Measurements from ENCODE around the gene FBXW4. TPM values are rescaled to one million over a fixed set of nuclear protein-coding genes. Genes with fewer than 3 reads are reported as not detected.

The FBXW4 gene
- total RNA-seq, 1 experiment from 2014 or later: 6.5 TPM

DNA sequence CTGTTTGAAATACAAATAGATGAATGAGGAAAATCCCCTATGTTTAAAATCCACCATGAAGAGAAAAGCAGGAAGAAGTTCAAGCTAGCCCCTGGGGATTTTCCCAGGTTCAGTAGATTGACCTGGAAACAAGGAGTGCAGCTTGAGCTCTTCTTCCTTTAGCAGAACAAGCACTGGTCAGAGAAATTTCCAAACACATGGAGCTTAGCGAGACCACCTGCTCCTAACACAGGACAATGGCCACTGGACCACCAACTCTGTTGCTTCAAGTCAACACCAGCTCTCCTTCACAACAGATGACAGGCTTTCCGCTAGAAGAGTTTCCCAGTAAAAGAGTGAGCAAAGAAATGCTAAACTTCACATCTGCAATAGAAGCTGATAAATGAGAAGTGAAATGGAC is 9.4 kb upstream of the FBXW4 start:
- DNase-seq (ENCODE audit: low read depth): no peak

- no peak for DNase-seq (ENCODE audit: low read depth)
Observed at GRCh38 chr10:101696632-101697031, 1.7 kb upstream of the FBXW4 start.

GRCh38 chr10:101695404-101695890 is 477 bp upstream of the FBXW4 start:
- peak; percentile 3 for DNase-seq (ENCODE audit: low read depth)

DNA sequence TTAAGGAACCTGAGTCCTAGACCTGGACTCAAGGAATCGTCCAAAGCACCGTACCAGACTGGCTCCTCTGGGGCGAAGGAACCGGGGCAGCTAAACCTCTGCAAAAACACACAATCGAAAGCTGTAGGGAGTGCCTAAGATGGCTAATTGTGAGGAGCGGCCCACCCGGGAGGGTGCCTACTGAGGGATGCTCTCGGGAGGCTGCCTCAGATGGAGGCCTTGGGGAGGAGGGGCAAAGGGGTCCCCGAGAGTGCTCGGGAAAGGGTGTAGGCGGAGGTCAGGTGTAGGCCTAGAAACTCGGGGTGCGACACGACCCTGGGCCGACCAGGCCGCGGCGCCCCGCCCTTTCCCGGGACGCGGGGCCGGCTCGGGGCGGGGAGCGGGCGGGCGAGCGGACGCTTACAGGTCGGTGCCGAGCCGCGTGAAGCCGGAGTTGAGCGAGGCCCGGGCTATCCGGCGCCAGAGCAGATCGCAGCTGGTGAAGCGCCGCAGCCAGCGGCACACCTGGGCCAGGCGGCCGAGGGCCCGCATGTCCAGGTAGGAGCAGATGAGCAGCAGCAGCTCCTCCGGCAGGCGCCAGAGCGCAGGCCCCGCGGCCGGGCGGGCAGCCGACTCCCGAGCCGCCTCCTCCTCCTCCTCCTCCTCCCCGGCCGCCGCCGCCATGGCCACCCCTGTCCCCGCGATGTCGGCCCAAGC is 844 bp downstream of the FBXW4 start:
- peak; percentile 47 for DNase-seq (ENCODE audit: low read depth)

DNA sequence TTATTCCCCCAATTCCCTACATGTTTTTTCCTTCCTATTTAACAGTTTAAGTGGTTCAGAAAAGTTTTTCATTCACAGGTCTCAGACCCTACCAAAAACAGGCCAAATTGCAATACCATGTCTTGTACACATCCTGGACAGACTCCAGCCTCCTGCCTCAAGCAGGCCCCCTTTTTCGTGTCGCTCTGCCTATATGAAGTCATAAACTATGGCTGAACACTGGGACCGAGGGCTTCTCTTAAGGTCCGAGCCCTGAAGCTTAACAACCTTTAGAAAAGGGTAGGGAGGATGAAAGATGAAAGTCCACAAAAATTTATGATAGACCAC is 1.4 kb downstream of the FBXW4 start:
- DNase-seq (ENCODE audit: low read depth): peak; percentile 25

DNA sequence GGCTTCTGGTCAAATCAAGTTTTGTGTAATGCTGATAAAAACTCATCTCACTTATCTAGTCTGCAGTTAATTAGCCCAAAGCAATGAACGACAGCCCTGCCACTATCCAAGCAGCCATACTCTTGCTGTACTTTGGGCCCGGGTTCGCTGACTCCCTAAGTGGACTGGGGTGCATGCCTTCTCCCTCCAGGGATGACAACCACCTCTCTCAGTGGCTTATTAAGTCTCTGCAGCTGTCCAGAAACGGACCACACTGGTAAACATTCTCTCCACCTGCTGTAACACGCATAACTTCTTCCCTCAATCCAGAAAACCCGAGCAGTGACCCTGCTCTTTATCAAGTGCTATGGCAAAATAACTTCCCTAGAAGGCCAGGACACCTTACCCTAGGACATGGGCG is 3.9 kb downstream of the FBXW4 start:
- no peak for DNase-seq (ENCODE audit: low read depth)

DNA sequence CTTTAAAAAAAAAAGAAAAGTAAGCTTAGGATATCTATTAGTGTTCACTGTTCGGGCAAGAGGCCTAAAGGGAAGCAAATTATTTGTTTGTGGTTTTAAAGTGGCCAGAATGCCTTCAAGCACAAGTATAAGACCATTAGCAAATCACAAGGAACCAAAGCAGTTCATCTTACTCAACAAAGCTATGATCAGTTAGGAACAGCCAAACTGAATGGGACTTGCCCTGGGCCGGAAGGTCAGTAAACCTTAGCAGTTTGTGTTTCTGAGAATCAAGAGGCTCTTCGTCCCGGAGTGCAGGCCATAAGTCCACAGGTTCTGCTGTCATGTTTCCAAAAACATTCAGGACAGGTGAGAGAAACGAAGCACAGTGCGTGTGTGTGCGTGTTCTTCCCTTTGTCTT is 4.5 kb downstream of the FBXW4 start:
- DNase-seq (ENCODE audit: low read depth): no peak

DNA sequence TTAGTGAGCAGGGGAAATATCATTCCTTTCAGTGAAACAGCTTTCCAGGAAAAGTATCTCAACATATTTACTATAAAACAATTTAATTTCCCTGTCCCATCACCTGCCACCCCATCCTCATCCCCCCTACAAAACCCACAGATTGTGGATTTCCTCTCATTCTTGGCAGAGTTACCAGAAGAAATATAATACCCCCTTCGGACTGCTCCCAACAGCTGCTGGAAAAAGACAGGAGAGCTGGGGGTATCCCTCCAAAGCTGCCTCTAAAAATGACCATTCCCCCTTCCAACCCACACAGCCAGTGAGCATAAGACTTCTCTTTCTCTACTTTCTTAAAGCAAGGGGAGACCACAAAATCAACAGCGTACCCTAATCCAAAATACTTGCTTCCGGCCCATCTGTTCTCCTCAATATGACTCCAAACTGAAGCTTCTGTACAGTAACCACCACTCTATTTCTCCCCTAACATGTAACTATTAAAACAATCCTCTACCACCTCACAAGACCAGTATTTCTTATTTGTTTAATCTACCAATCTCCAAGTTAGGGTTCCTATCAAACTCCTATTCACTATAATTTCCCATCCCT is 7.8 kb downstream of the FBXW4 start:
- DNase-seq (ENCODE audit: low read depth): no peak

DNA sequence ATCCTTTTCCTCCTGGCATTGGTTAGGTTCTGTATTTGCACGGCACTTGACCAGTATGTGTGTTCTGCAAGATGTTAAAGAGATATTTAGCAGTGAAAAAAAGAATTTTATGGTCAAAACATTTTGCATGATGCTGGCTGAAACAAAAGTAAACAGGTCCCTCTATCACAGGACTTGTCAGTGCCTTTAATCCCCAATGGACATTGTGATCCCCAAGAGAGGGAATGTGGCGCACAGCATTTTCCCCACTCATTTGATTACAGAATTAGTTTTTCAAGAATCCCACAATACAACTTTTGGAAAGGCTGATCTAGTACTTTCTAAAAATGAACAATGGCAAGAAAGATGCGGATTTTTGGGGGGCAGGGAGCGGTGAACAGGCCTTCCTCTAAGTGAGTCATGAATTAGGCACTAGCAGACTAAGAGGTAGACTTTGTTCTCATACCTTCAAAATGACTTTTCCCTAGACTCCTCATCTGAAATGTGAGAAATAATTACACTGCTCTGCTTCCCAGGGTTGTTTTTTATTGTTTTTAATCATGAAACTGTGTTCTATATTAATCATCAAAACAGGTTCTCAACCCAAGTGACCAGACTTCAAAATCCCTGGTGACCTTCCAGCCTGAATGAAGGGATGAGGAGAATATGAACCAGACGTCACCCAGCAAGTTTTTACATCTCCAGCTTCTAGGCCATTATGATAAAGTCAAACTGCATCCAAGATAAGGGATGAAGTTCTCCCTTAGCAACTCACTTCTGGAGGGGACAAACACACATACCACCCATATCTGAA is 8.6 kb downstream of the FBXW4 start:
- no peak for DNase-seq (ENCODE audit: low read depth)

DNA sequence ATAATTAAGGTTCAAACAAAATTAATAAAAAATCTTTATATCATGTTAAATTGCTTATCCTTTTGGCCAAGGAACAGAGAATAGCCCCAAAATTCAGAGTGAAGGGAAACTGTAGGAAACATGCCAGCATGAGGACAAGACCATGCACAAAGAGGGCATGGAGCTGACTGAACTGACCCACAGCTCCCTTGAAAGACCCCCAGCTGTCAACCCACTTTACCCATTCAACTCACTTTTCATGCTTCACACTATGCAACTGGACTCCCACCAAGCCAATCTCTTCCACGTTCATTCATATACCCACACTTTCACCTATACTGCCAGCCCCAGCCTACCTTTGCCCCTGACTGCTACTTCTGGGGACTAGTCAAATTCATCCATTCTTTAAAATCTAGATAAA is 10.2 kb downstream of the FBXW4 start:
- DNase-seq (ENCODE audit: low read depth): no peak

- peak; percentile 12 for DNase-seq (ENCODE audit: low read depth)
Observed at GRCh38 chr10:101683276-101683675, 11.7 kb downstream of the FBXW4 start.

GRCh38 chr10:101682172-101682825 is 12.7 kb downstream of the FBXW4 start:
- no peak for DNase-seq (ENCODE audit: low read depth)

- no peak for DNase-seq (ENCODE audit: low read depth)
Observed at GRCh38 chr10:101676565-101676964, 18.4 kb downstream of the FBXW4 start.

- no peak for DNase-seq (ENCODE audit: low read depth)
Observed at GRCh38 chr10:101675115-101675514, 19.9 kb downstream of the FBXW4 start.

GRCh38 chr10:101672536-101672935 is 22.4 kb downstream of the FBXW4 start:
- DNase-seq (ENCODE audit: low read depth): no peak

GRCh38 chr10:101671453-101671852 is 23.5 kb downstream of the FBXW4 start:
- no peak for DNase-seq (ENCODE audit: low read depth)

DNA sequence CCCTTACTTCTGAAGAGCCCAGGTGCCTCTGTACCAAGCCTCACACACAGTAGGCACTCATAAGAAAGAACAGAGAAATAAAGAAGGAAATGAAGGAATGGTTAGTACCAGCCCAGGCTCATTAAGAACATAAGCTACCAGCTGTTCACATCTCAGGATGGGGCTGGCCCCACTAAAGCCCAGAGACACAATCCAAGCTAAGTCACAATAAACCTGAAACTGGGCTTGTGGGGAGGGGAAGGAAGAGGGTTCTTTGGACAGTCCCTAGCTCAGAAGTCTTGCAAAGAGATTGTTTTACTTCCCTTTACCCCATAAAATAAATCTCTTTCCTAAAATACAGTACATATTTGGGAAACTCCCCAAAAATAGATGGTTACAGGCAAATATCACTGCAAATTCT is 24.3 kb downstream of the FBXW4 start:
- DNase-seq (ENCODE audit: low read depth): no peak

GRCh38 chr10:101669181-101669580 is 25.8 kb downstream of the FBXW4 start:
- DNase-seq (ENCODE audit: low read depth): no peak

- no peak for DNase-seq (ENCODE audit: low read depth)
Observed at GRCh38 chr10:101668566-101668965, 26.4 kb downstream of the FBXW4 start.

DNA sequence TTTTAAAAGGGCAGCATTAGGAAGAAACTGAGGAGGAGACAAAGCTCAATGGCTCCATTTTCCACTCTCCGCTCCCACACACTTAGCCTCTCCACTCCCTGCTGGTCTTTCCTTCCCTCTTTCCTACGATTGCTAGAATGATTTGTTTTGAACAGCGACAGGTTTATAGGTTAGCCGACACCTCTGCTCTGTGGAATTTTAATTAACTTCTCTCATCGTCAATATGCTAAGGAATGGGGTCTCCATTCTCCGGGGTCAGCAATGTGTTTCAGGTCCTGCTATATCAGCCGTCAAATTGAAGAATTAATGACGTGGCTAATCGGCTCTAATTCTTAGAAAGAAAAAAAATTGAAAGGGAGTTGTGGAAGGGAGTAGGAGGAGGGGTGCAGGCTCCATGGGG is 28.9 kb downstream of the FBXW4 start:
- DNase-seq (ENCODE audit: low read depth): no peak

DNA sequence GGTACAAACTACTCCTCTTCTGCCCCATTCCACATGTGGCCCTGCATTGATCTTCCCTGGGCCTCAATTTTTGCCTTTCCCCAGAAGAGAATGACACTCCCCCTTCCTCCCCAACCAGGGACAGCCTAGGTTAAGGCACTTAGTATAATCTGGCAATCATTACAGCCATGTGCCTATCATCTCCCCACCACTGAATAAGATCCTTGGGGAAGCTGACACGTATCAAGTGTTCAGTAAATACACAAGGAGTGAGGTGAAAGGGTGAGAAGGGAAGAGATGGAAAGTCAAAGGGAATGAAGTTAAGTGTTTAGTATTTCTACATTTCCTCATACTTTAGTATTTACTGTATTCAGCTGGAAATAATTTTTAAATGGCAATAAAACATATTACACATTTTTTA is 31.9 kb downstream of the FBXW4 start:
- no peak for DNase-seq (ENCODE audit: low read depth)

DNA sequence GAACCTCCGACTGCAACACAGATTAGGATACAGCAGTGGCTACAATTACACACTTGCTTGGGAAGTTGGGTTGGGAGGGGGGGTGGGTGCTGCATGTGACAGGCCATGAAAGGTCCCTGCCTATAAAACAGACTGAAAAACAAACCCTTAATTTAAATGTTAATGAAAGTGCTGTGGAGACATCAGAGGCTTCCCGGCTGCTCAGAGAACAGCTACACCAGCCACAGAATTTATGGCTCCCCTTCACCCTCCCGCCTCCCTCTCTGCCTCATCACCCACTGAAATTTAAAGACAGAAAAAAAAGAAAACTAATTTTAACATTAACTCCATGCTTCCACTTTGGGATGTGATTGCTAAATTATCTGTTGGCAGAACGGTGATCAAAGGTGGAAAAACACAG is 34.7 kb downstream of the FBXW4 start:
- DNase-seq (ENCODE audit: low read depth): no peak

DNA sequence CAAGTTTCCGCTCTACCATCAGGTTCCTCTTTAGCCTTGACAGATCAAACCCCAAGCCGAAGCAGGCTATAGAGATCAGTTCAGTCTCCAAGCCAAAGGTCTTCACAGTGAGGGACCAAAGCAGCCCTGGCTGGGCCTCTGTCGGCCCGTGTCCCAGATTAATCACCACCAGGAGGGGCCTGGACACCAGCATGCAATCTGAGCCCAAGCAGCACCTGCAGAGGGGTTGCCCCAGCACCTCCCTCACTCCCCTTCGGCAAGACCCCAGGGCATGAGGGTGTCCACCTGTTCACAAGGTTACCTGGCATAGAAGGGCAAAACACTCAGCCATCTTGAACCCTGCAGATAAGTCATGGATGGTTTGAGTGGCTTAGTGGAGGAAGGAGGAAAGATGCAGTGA is 36.0 kb downstream of the FBXW4 start:
- DNase-seq (ENCODE audit: low read depth): no peak

Data from Daoy (cell line).